ENCODE data around the gene ZNF576. TPM values are rescaled to one million over a fixed set of nuclear protein-coding genes. Genes with fewer than 3 reads are reported as not detected.

ZNF576 gene
- total and polyA plus RNA-seq, 2 of the 13 experiments (the other 11 are each of a cell fraction or from before 2014, with no cell fraction given): 7.2 to 9.6 TPM

DNA sequence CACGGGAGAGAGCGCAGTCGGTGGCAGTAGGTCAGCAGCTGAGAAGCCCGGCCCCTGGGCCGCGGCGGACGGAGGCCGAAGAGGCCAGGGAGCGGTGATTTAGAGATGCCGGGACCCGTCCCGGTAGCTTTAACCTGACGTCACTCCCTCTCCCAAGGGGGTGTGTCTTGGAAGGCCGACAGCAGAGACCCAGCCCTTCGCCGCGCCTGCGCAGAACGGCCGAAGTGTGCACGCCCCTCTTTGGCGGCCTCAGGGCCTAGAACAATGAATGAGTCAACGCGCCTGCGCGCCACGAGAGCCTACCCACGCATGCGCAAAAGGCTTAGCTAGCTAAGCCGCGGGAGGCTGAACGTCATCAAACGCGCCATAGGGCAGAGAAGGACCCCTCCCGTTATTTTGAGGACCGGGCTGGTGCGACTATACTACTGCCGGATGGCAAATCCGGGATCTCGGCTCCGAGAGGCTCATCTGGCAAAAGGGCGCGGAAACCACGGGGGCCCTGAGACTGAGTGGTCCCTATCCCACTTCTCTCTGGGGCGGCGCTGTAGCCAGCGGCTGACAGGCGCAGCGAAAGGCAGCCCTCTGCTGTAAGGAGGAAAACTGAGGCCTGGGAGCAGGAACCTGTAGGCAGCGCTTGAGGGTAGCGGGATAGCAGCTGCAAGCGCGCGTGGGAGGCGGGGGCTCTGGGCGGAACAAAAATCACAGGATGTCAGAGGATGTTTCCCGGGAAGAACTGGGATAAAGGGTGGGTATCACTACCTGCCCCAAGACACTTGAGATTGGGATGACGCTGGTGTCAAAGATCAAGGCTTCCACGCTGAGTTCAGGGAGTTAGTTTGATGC, at the start of gene ZNF576, which contains the start of gene IRGQ (continued):
- TF ChIP-seq, protein P1, sequence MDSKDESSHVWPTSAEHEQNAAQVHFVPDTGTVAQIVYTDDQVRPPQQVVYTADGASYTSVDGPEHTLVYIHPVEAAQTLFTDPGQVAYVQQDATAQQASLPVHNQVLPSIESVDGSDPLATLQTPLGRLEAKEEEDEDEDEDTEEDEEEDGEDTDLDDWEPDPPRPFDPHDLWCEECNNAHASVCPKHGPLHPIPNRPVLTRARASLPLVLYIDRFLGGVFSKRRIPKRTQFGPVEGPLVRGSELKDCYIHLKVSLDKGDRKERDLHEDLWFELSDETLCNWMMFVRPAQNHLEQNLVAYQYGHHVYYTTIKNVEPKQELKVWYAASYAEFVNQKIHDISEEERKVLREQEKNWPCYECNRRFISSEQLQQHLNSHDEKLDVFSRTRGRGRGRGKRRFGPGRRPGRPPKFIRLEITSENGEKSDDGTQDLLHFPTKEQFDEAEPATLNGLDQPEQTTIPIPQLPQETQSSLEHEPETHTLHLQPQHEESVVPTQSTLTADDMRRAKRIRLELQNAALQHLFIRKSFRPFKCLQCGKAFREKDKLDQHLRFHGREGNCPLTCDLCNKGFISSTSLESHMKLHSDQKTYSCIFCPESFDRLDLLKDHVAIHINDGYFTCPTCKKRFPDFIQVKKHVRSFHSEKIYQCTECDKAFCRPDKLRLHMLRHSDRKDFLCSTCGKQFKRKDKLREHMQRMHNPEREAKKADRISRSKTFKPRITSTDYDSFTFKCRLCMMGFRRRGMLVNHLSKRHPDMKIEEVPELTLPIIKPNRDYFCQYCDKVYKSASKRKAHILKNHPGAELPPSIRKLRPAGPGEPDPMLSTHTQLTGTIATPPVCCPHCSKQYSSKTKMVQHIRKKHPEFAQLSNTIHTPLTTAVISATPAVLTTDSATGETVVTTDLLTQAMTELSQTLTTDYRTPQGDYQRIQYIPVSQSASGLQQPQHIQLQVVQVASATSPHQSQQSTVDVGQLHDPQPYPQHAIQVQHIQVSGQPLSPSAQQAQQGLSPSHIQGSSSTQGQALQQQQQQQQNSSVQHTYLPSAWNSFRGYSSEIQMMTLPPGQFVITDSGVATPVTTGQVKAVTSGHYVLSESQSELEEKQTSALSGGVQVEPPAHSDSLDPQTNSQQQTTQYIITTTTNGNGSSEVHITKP (CRISPR knock-in tag; IDR thresholded peaks at IDR 0.05; ENCODE audit: low read depth): peak; percentile 55; the same call in 1 of the 2 replicates
- TF ChIP-seq HDAC6 (IDR thresholded peaks at IDR 0.05; ENCODE audit: low read depth, low read length) (peak; percentile 96; the same call in 1 of the 2 replicates), SMAD1 (CRISPR knock-in tag; IDR thresholded peaks at IDR 0.05; ENCODE audit: borderline replicate concordance, low read depth) (no peak), CEBPG (CRISPR knock-in tag; IDR thresholded peaks at IDR 0.05) (no peak), ZNF251 (CRISPR knock-in tag; IDR thresholded peaks at IDR 0.05) (no peak), HNRNPUL1 (IDR thresholded peaks at IDR 0.05; ENCODE audit: low read depth, low read length) (no peak), MIER3 (CRISPR knock-in tag; IDR thresholded peaks at IDR 0.05; ENCODE audit: borderline replicate concordance) (no peak; the same call in none of the 2 replicates), KLF15 (CRISPR knock-in tag; IDR thresholded peaks at IDR 0.05; ENCODE audit: borderline replicate concordance) (no peak), SALL1 (CRISPR knock-in tag; IDR thresholded peaks at IDR 0.05) (peak; percentile 24; the same call in 1 of the 2 replicates), NPAS2 (CRISPR knock-in tag; IDR thresholded peaks at IDR 0.05; ENCODE audit: borderline replicate concordance) (no peak), BRD4 (CRISPR knock-in tag; IDR thresholded peaks at IDR 0.05) (0 out of 2 replicates have a peak, but pooled peaks have one; percentile 63), ZNF703 (CRISPR knock-in tag; IDR thresholded peaks at IDR 0.05; ENCODE audit: borderline replicate concordance) (no peak), ZNF354B (CRISPR knock-in tag; IDR thresholded peaks at IDR 0.05) (no peak), ISL2 (CRISPR knock-in tag; IDR thresholded peaks at IDR 0.05) (peak; percentile 37; the same call in 1 of the 2 replicates)
- TF ChIP-seq, protein P2, sequence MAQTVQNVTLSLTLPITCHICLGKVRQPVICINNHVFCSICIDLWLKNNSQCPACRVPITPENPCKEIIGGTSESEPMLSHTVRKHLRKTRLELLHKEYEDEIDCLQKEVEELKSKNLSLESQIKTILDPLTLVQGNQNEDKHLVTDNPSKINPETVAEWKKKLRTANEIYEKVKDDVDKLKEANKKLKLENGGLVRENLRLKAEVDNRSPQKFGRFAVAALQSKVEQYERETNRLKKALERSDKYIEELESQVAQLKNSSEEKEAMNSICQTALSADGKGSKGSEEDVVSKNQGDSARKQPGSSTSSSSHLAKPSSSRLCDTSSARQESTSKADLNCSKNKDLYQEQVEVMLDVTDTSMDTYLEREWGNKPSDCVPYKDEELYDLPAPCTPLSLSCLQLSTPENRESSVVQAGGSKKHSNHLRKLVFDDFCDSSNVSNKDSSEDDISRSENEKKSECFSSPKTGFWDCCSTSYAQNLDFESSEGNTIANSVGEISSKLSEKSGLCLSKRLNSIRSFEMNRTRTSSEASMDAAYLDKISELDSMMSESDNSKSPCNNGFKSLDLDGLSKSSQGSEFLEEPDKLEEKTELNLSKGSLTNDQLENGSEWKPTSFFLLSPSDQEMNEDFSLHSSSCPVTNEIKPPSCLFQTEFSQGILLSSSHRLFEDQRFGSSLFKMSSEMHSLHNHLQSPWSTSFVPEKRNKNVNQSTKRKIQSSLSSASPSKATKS (CRISPR knock-in tag; IDR thresholded peaks at IDR 0.05): no peak
- TF ChIP-seq, protein P3, sequence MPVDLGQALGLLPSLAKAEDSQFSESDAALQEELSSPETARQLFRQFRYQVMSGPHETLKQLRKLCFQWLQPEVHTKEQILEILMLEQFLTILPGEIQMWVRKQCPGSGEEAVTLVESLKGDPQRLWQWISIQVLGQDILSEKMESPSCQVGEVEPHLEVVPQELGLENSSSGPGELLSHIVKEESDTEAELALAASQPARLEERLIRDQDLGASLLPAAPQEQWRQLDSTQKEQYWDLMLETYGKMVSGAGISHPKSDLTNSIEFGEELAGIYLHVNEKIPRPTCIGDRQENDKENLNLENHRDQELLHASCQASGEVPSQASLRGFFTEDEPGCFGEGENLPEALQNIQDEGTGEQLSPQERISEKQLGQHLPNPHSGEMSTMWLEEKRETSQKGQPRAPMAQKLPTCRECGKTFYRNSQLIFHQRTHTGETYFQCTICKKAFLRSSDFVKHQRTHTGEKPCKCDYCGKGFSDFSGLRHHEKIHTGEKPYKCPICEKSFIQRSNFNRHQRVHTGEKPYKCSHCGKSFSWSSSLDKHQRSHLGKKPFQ (CRISPR knock-in tag; IDR thresholded peaks at IDR 0.05; ENCODE audit: insufficient replicate concordance): no peak
- TF ChIP-seq, protein P4, sequence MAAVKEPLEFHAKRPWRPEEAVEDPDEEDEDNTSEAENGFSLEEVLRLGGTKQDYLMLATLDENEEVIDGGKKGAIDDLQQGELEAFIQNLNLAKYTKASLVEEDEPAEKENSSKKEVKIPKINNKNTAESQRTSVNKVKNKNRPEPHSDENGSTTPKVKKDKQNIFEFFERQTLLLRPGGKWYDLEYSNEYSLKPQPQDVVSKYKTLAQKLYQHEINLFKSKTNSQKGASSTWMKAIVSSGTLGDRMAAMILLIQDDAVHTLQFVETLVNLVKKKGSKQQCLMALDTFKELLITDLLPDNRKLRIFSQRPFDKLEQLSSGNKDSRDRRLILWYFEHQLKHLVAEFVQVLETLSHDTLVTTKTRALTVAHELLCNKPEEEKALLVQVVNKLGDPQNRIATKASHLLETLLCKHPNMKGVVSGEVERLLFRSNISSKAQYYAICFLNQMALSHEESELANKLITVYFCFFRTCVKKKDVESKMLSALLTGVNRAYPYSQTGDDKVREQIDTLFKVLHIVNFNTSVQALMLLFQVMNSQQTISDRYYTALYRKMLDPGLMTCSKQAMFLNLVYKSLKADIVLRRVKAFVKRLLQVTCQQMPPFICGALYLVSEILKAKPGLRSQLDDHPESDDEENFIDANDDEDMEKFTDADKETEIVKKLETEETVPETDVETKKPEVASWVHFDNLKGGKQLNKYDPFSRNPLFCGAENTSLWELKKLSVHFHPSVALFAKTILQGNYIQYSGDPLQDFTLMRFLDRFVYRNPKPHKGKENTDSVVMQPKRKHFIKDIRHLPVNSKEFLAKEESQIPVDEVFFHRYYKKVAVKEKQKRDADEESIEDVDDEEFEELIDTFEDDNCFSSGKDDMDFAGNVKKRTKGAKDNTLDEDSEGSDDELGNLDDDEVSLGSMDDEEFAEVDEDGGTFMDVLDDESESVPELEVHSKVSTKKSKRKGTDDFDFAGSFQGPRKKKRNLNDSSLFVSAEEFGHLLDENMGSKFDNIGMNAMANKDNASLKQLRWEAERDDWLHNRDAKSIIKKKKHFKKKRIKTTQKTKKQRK (IDR thresholded peaks at IDR 0.05; ENCODE audit: low read length): no peak
